ENCODE measurements around the gene PID1. TPM values are rescaled to one million over a fixed set of nuclear protein-coding genes. Genes with fewer than 3 reads are reported as not detected.

PID1 gene
- total RNA-seq, 1 donor from 2014 or later: 51.4 TPM

DNA sequence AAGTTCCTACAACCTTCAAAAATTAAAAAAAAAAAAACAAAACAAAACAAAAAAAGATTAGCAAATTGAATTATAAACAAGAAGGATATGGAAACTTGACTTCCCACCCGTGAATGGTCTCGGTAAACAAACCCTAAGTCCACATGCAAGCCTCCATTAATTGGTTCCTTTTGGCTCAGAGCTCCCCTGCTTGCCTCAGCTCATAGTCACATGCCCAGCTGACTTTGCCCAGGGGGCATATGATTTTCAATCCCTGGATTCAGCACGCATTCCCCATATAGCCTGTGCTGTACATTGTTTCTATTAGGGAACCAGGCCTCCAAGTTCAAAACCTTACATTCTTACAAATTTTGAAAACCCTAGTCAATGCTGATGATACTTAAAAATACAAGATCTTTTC is 95.0 kb downstream of the PID1 start:
- no peaks in the 10 kb centered on the region for H3K4me1 ChIP-seq
- H3K27ac ChIP-seq: no peak overlapping the region
- intact Hi-C loops (cut with DNase I): no loop called here

DNA sequence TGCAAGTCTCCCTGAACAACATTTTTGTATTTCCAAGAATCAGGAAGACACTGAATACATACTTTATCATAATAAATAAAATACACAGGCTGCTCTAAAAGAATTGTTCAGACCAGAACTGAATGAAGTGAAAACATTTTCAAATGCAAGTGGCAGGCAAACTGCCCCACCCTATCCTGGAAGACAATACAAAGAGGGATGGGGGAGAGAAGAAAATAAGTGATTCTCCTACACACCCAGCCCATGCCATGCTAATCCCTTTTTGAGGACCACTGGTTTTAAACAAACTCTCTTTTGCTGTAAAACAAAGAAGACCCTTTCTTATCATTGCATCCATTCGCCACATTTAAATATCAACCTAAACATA is 95.6 kb downstream of the PID1 start:
- intact Hi-C loops (cut with DNase I): no loop called here

More for the DNA sequence above, 95.0 kb downstream of the PID1 start:
- no peaks in the 10 kb centered on the region for H3K27me3 ChIP-seq
- TF ChIP-seq, protein P1, sequence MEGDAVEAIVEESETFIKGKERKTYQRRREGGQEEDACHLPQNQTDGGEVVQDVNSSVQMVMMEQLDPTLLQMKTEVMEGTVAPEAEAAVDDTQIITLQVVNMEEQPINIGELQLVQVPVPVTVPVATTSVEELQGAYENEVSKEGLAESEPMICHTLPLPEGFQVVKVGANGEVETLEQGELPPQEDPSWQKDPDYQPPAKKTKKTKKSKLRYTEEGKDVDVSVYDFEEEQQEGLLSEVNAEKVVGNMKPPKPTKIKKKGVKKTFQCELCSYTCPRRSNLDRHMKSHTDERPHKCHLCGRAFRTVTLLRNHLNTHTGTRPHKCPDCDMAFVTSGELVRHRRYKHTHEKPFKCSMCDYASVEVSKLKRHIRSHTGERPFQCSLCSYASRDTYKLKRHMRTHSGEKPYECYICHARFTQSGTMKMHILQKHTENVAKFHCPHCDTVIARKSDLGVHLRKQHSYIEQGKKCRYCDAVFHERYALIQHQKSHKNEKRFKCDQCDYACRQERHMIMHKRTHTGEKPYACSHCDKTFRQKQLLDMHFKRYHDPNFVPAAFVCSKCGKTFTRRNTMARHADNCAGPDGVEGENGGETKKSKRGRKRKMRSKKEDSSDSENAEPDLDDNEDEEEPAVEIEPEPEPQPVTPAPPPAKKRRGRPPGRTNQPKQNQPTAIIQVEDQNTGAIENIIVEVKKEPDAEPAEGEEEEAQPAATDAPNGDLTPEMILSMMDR (IDR thresholded peaks at IDR 0.05): no peak
- H3K9me3 ChIP-seq: no peaks in the 10 kb centered on the region
- no peak for DNase-seq
- no peaks in the 10 kb centered on the region for H3K36me3 ChIP-seq
- no peak overlapping the region for H3K4me3 ChIP-seq
- no peak for ATAC-seq

DNA sequence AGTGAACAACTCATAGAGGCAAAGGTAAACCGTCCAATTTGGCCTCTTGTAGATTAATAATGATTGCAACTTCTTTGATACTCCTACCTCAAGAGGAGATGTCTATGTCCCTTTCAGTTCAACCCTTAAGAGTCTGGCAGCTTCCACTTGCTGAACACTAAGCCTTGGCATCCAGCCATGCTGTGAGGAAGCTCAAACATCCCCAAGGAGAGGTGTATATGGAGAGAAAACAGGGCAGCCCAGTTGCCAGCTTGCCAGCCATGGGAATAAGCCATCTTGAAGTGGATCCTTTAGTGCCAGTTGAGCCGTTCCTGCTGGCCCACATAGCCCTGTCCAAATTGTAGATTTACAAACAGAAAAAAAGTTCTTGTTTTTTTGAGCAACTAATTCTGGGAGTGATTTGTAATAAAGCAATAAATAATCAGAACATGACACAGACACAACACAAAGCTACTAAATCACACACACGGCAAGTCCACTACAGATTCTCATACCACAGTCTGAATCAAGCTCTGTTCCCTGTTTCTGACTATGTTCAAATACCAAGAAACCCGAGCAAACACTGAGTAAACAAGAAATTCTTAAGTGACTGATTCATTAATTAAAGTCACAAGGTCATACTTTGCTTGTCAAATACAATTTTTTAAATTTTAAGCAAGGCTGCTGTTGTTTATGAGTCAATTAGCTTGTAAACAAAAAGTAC is 96.1 kb downstream of the PID1 start:
- TF ChIP-seq, protein P1 (IDR thresholded peaks at IDR 0.05): no peak
- intact Hi-C loops (cut with DNase I): no loop called here
- H3K9me3 ChIP-seq: no peaks in the 10 kb centered on the region
- ATAC-seq (peak; percentile 34), DNase-seq (no peak)
- H3K27ac ChIP-seq: no peak overlapping the region
- no peaks in the 10 kb centered on the region for H3K4me1 ChIP-seq
- H3K27me3 ChIP-seq: no peaks in the 10 kb centered on the region
- H3K4me3 ChIP-seq: no peak overlapping the region
- no peaks in the 10 kb centered on the region for H3K36me3 ChIP-seq

More for the DNA sequence above, 95.6 kb downstream of the PID1 start:
- TF ChIP-seq, protein P1 (IDR thresholded peaks at IDR 0.05): no peak
- DNase-seq (no peak), ATAC-seq (no peak)
- Histone ChIP-seq H3K27me3 (no peaks in the 10 kb centered on the region), H3K27ac (no peak overlapping the region), H3K4me1 (no peaks in the 10 kb centered on the region), H3K36me3 (no peaks in the 10 kb centered on the region), H3K9me3 (no peaks in the 10 kb centered on the region), H3K4me3 (no peak overlapping the region)

DNA sequence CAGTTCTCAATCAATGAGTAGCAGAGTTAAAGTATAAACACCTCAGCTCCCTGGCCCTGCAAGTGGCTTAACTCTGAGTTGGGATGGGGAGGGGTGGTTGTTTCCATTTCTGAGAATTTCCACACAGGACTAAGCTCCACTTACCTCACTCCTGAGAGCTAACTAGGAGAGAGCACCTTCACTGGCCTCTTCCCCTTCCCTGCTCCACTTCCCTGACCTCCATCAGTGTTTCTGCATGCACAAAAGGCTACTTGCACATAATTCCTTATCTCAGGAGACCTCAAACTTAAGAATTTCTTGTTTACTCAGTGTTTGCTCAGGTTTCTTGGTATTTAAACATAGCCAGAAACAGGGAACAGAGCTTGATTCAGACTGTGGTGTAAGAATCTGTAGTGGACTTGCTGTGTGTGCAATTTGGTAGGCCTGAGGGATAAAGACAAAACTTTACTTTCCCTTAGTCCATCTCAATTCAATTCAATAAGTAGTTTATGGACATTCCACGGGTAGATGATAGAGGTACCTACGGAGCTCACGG is 97.2 kb downstream of the PID1 start:
- no peaks in the 10 kb centered on the region for H3K4me1 ChIP-seq
- TF ChIP-seq, protein P1 (IDR thresholded peaks at IDR 0.05): no peak

DNA sequence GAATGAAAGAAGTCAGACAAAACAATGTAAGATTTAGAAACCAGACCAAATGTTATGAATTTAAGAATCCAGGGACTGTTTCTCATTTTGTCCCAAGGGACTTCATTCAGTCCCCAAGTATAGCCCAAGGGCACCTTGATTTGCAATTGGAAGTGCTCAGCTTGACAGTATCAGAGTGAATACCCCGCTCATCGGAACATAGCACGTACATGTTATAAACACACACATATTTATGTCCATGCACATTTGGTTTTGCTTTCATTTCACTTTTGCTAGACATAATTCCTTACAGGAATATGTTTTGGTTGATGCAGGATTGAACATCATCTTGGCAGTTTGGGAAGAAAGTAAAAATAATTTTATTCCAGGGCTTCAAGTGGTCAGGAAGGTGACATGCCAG is 100.2 kb downstream of the PID1 start:
- TF ChIP-seq, protein P1 (IDR thresholded peaks at IDR 0.05): no peak
- no peak for ATAC-seq
- no peak for DNase-seq
- Histone ChIP-seq H3K27me3 (no peaks in the 10 kb centered on the region), H3K27ac (peak overlapping the region; percentile 1), H3K4me1 (no peaks in the 10 kb centered on the region), H3K9me3 (no peaks in the 10 kb centered on the region), H3K4me3 (no peak overlapping the region), H3K36me3 (no peaks in the 10 kb centered on the region)
- intact Hi-C loops (cut with DNase I): no loop called here

More for the DNA sequence above, 97.2 kb downstream of the PID1 start:
- no peaks in the 10 kb centered on the region for H3K36me3 ChIP-seq
- intact Hi-C loops (cut with DNase I): no loop called here
- no peak overlapping the region for H3K27ac ChIP-seq
- ATAC-seq (peak; percentile 54), DNase-seq (no peak)
- H3K4me3 ChIP-seq: no peak overlapping the region
- no peaks in the 10 kb centered on the region for H3K27me3 ChIP-seq
- no peaks in the 10 kb centered on the region for H3K9me3 ChIP-seq
